GM12878 (cell line): ENCODE results near the gene PRIMPOL. TPM values are rescaled to one million over a fixed set of nuclear protein-coding genes. Genes with fewer than 3 reads are reported as not detected.
"Not testable (repeated sequence)": the region's sequence is repeated elsewhere in the genome, so short reads cannot be mapped to it uniquely, and the experiment has no call there.

Source experiments
- ATAC-seq: fragments of 200-7000 bp; cut with Tn5 transposase; 3 replicates; pipeline ENCODE4 v1.9.1; 2020; ENCODE audit warnings: mild to moderate bottlenecking, moderate library complexity
- BruUV-seq: library from RNA; stranded (reverse); fragments of 400-500 nt; replicated peaks from 2 replicates; lab custom pipeline; 2021; lab: Mats Ljungman, UMichigan
- CTCF ChIA-PET: fragments of 300-600 bp; sonication (Branson Sonifier 250); formaldehyde crosslinking; extraction: SDS; loops from one replicate; lab custom pipeline; 2021; ENCODE audit warnings: inconsistent platforms; lab: Yijun Ruan, JAX
- POLR2A ChIA-PET: fragments of 350-600 bp; formaldehyde crosslinking; extraction: SDS; loops from one replicate; lab custom pipeline; 2021; ENCODE audit warnings: inconsistent platforms; lab: Charles Lee
- RAD21 ChIA-PET: fragments of 300-600 bp; sonication (Branson Sonifier 250); formaldehyde crosslinking; loops from one replicate; lab custom pipeline; 2023; ENCODE audit warnings: antibody characterized with exemption; ENCODE audit not compliant: unreplicated experiment; lab: Charles Lee
- SMC1A ChIA-PET: fragments of 300-600 bp; sonication (Branson Sonifier 250); formaldehyde crosslinking; loops from one replicate; lab custom pipeline; 2023; ENCODE audit not compliant: unreplicated experiment, uncharacterized antibody; lab: Charles Lee
- DNase-seq: peaks from one replicate; pipeline ENCODE4 v3.0.0-alpha.2; 2011; ENCODE audit warnings: low read depth, low spot score
- FAIRE-seq: peaks from 3 replicates; lab custom pipeline; 2011; peaks lifted over from hg19 to GRCh38; lab: Jason Lieb, UNC
- H2AFZ ChIP-seq: 2 replicates; pipeline ENCODE4 v1.6.0; 2011; ENCODE audit warnings: low read depth, low read length, control low read depth; ENCODE audit not compliant: control insufficient read depth
- H3K27ac ChIP-seq: 2 replicates; pipeline ENCODE4 v1.5.1; 2011; ENCODE audit warnings: control low read depth; ENCODE audit not compliant: control insufficient read depth, insufficient read depth
- H3K27me3 ChIP-seq, 2 experiments: replicated peaks in 1 of 2; 2 replicates each; pipeline versions ENCODE4 v1.6.0 to v1.6.1; 2011; ENCODE audit warnings: low read length in 1 of 2; ENCODE audit not compliant: control insufficient read depth in 2 of 2, insufficient read depth in 2 of 2
- H3K36me3 ChIP-seq, 2 experiments: 2 replicates each; pipeline ENCODE4 v1.5.1; 2011; ENCODE audit warnings: low read length in 1 of 2; ENCODE audit not compliant: control insufficient read depth in 2 of 2, insufficient read depth in 2 of 2
- H3K4me1 ChIP-seq: 2 replicates; pipeline ENCODE4 v1.6.1; 2011; ENCODE audit warnings: mild to moderate bottlenecking, low read length, moderate library complexity, mixed read lengths; ENCODE audit not compliant: control insufficient read depth, insufficient read depth
- H3K4me2 ChIP-seq: 2 replicates; pipeline ENCODE4 v1.6.0; 2011; ENCODE audit warnings: control low read depth; ENCODE audit not compliant: control insufficient read depth, insufficient read depth
- H3K4me3 ChIP-seq: fragments of 200-600 bp; sonication (generic); 2 replicates; pipeline ENCODE4 v1.5.1; 2016
- H3K79me2 ChIP-seq: 2 replicates; pipeline ENCODE4 v1.6.0; 2011; ENCODE audit warnings: low read length; ENCODE audit not compliant: control insufficient read depth, insufficient read depth
- H3K9ac ChIP-seq: 2 replicates; pipeline ENCODE4 v1.8.0; 2011; ENCODE audit warnings: low read length, control low read depth, mixed read lengths; ENCODE audit not compliant: control insufficient read depth, insufficient read depth
- H3K9me3 ChIP-seq: replicated peaks from 3 replicates; pipeline ENCODE4 v1.5.1; 2011; ENCODE audit warnings: mild to moderate bottlenecking, low read length; ENCODE audit not compliant: control insufficient read depth, insufficient read depth
- H4K20me1 ChIP-seq: 2 replicates; pipeline ENCODE4 v1.6.0; 2011; ENCODE audit not compliant: control insufficient read depth, insufficient read depth
- WGBS: methylation state at CpG from one replicate; pipeline ENCODE4 v1.1.6; 2016; ENCODE audit warnings: low lambda C conversion rate; ENCODE audit not compliant: insufficient replicate concordance, insufficient coverage; ENCODE audit errors: missing lambda C conversion rate; 5-methylcytosine and 5-hydroxymethylcytosine counted together
- in situ Hi-C: fragments of 300-500 bp; cut with MboI; formaldehyde crosslinking; loops from 9 replicates; pipeline ENCODE4 v1.14.3; 2018; ENCODE audit warnings: mixed read lengths
- intact Hi-C: fragments of 100-400 bp; cut with micrococcal nuclease; formaldehyde crosslinking; loops from one replicate; pipeline ENCODE4 v1.14.2; 2022; ENCODE audit not compliant: unreplicated experiment
- polyA plus RNA-seq, 11 experiments: library from polyadenylated mRNA; depleted of rRNA in 4 of 11; unstranded in 6 of 11; stranded (reverse) in 5 of 11; fragments of >200 nt; fragmentation: Nextera tagmentation in 4 of 11; fragmentation: Illumina TruSeq in 1 of 11; extraction: Ambion mirVana in 4 of 11; extraction: Trizol in 1 of 11; gene quantifications; 1 replicate in 1 of 11; 2 replicates in 10 of 11; pipeline versions ENCODE4 v1.2.1 to v1.2.3, GENCODE V29; 2011 to 2016; ENCODE audit warnings: inconsistent platforms in 2 of 11, missing spikeins in 2 of 11, low read depth in 1 of 11
- total RNA-seq, 4 experiments: library from RNA; depleted of rRNA in 3 of 4; stranded (reverse); fragments of >200 nt in 3 of 4; fragmentation: Illumina TruSeq in 1 of 4; extraction: Trizol in 1 of 4; gene quantifications; 2 replicates each; pipeline versions ENCODE4 v1.2.1 to v1.2.3, GENCODE V29; 2013 to 2021

PRIMPOL gene
- total and polyA plus RNA-seq, 10 of the 15 experiments (the other 5 are each of a cell fraction or from before 2014, with no cell fraction given) = 10.6 to 23.7 (median 14.0) TPM

GRCh38 chr4:184602857-184603256 lies 46.7 kb upstream of the PRIMPOL start:
- H3K4me1 ChIP-seq, H3K36me3 ChIP-seq, H3K9me3 ChIP-seq, in situ Hi-C loops, RAD21 ChIA-PET, H3K9ac ChIP-seq, DNase-seq, H3K27me3 ChIP-seq, H3K4me3 ChIP-seq, H2AFZ ChIP-seq, H3K4me2 ChIP-seq, CTCF ChIA-PET, H3K79me2 ChIP-seq, BruUV-seq, SMC1A ChIA-PET, H3K27ac ChIP-seq, POLR2A ChIA-PET, FAIRE-seq, H4K20me1 ChIP-seq, ATAC-seq, intact Hi-C loops: not testable (repeated sequence)
- WGBS = 0% methylated on average over 1 of the region's 1 CpG

- in situ Hi-C loops, H3K9me3 ChIP-seq, SMC1A ChIA-PET, H3K36me3 ChIP-seq, H3K27me3 ChIP-seq, H3K9ac ChIP-seq, H3K79me2 ChIP-seq, BruUV-seq, H2AFZ ChIP-seq, H3K4me1 ChIP-seq, H4K20me1 ChIP-seq, DNase-seq, H3K4me3 ChIP-seq, H3K4me2 ChIP-seq, FAIRE-seq, RAD21 ChIA-PET, intact Hi-C loops, ATAC-seq, POLR2A ChIA-PET, CTCF ChIA-PET, H3K27ac ChIP-seq: not testable (repeated sequence)
- 63% methylated on average over 2 of the region's 2 CpGs for WGBS
Measured at GRCh38 chr4:184607429-184607828, 42.1 kb upstream of the PRIMPOL start.
